GM12878 (cell line): ENCODE results near the gene B4GALT3. TPM values are rescaled to one million over a fixed set of nuclear protein-coding genes. Genes with fewer than 3 reads are reported as not detected.

Experiments
- ATAC-seq: fragments of 200-7000 bp; cut with Tn5 transposase; 3 replicates; pipeline ENCODE4 v1.9.1; 2020; ENCODE audit warnings: mild to moderate bottlenecking, moderate library complexity
- BruUV-seq: library from RNA; stranded (reverse); fragments of 400-500 nt; replicated peaks from 2 replicates; lab custom pipeline; 2021; lab: Mats Ljungman, UMichigan
- CTCF ChIA-PET: fragments of 300-600 bp; sonication (Branson Sonifier 250); formaldehyde crosslinking; extraction: SDS; loops from one replicate; lab custom pipeline; 2021; ENCODE audit warnings: inconsistent platforms; lab: Yijun Ruan, JAX
- POLR2A ChIA-PET: fragments of 350-600 bp; formaldehyde crosslinking; extraction: SDS; loops from one replicate; lab custom pipeline; 2021; ENCODE audit warnings: inconsistent platforms; lab: Charles Lee
- RAD21 ChIA-PET: fragments of 300-600 bp; sonication (Branson Sonifier 250); formaldehyde crosslinking; loops from one replicate; lab custom pipeline; 2023; ENCODE audit warnings: antibody characterized with exemption; ENCODE audit not compliant: unreplicated experiment; lab: Charles Lee
- SMC1A ChIA-PET: fragments of 300-600 bp; sonication (Branson Sonifier 250); formaldehyde crosslinking; loops from one replicate; lab custom pipeline; 2023; ENCODE audit not compliant: unreplicated experiment, uncharacterized antibody; lab: Charles Lee
- DNase-seq: peaks from one replicate; pipeline ENCODE4 v3.0.0-alpha.2; 2011; ENCODE audit warnings: low read depth, low spot score
- FAIRE-seq: peaks from 3 replicates; lab custom pipeline; 2011; peaks lifted over from hg19 to GRCh38; lab: Jason Lieb, UNC
- H2AFZ ChIP-seq: 2 replicates; pipeline ENCODE4 v1.6.0; 2011; ENCODE audit warnings: low read depth, low read length, control low read depth; ENCODE audit not compliant: control insufficient read depth
- H3K27ac ChIP-seq: 2 replicates; pipeline ENCODE4 v1.5.1; 2011; ENCODE audit warnings: control low read depth; ENCODE audit not compliant: control insufficient read depth, insufficient read depth
- H3K27me3 ChIP-seq, 2 experiments: replicated peaks in 1 of 2; 2 replicates each; pipeline versions ENCODE4 v1.6.0 to v1.6.1; 2011; ENCODE audit warnings: low read length in 1 of 2; ENCODE audit not compliant: control insufficient read depth in 2 of 2, insufficient read depth in 2 of 2
- H3K36me3 ChIP-seq, 2 experiments: 2 replicates each; pipeline ENCODE4 v1.5.1; 2011; ENCODE audit warnings: low read length in 1 of 2; ENCODE audit not compliant: control insufficient read depth in 2 of 2, insufficient read depth in 2 of 2
- H3K4me1 ChIP-seq: 2 replicates; pipeline ENCODE4 v1.6.1; 2011; ENCODE audit warnings: mild to moderate bottlenecking, low read length, moderate library complexity, mixed read lengths; ENCODE audit not compliant: control insufficient read depth, insufficient read depth
- H3K4me2 ChIP-seq: 2 replicates; pipeline ENCODE4 v1.6.0; 2011; ENCODE audit warnings: control low read depth; ENCODE audit not compliant: control insufficient read depth, insufficient read depth
- H3K4me3 ChIP-seq: fragments of 200-600 bp; sonication (generic); 2 replicates; pipeline ENCODE4 v1.5.1; 2016
- H3K79me2 ChIP-seq: 2 replicates; pipeline ENCODE4 v1.6.0; 2011; ENCODE audit warnings: low read length; ENCODE audit not compliant: control insufficient read depth, insufficient read depth
- H3K9ac ChIP-seq: 2 replicates; pipeline ENCODE4 v1.8.0; 2011; ENCODE audit warnings: low read length, control low read depth, mixed read lengths; ENCODE audit not compliant: control insufficient read depth, insufficient read depth
- H3K9me3 ChIP-seq: replicated peaks from 3 replicates; pipeline ENCODE4 v1.5.1; 2011; ENCODE audit warnings: mild to moderate bottlenecking, low read length; ENCODE audit not compliant: control insufficient read depth, insufficient read depth
- H4K20me1 ChIP-seq: 2 replicates; pipeline ENCODE4 v1.6.0; 2011; ENCODE audit not compliant: control insufficient read depth, insufficient read depth
- BHLHE40 ChIP-seq, 2 experiments: fragments of 450-650 bp in 1 of 2; IDR thresholded peaks; 2 replicates each; pipeline ENCODE4 v1.6.1; 2011 to 2017; ENCODE audit warnings: low read depth in 2 of 2, borderline replicate concordance in 1 of 2, improper control_type of control experiment in 1 of 2, low read length in 1 of 2, mild to moderate bottlenecking in 1 of 2
- EP300 ChIP-seq, 2 experiments: fragments of 150-350 bp in 1 of 2; IDR thresholded peaks; 2 replicates each; pipeline ENCODE4 v1.6.1; 2011 to 2012; ENCODE audit warnings: low read depth in 2 of 2, low read length in 2 of 2, borderline replicate concordance in 1 of 2, improper control_type of control experiment in 1 of 2, inconsistent platforms in 1 of 2; ENCODE audit not compliant: control insufficient read depth in 1 of 2
- ESRRA ChIP-seq: IDR thresholded peaks from 2 replicates; pipeline ENCODE4 v1.6.1; 2012; ENCODE audit warnings: mild to moderate bottlenecking, low read length, improper control_type of control experiment
- GATAD2B ChIP-seq: fragments of 450-650 bp; conservative IDR thresholded peaks from 2 replicates; pipeline ENCODE4 v1.6.1; 2017; ENCODE audit warnings: low read depth, mild to moderate bottlenecking, moderate library complexity
- HDGF ChIP-seq: fragments of 450-650 bp; IDR thresholded peaks from 2 replicates; pipeline ENCODE4 v1.6.1; 2016; ENCODE audit warnings: antibody characterized with exemption
- IKZF1 ChIP-seq: fragments of 450-650 bp; conservative IDR thresholded peaks from 2 replicates; pipeline ENCODE4 v1.6.1; 2017; ENCODE audit warnings: antibody characterized with exemption, mild to moderate bottlenecking
- IKZF2 ChIP-seq, 2 experiments: fragments of 450-650 bp; IDR thresholded peaks; 2 replicates each; pipeline ENCODE4 v1.6.1; 2017; ENCODE audit warnings: mild to moderate bottlenecking in 2 of 2, moderate library complexity in 2 of 2
- MTA2 ChIP-seq: fragments of 450-650 bp; IDR thresholded peaks from 2 replicates; pipeline ENCODE4 v1.6.1; 2016; ENCODE audit warnings: low read depth, mild to moderate bottlenecking, moderate library complexity
- MXI1 ChIP-seq: fragments of 150-350 bp; IDR thresholded peaks from 2 replicates; pipeline ENCODE4 v1.6.1; 2011; ENCODE audit warnings: low read depth, mild to moderate bottlenecking, inconsistent platforms, low read length, improper control_type of control experiment
- NBN ChIP-seq: fragments of 450-650 bp; IDR thresholded peaks from 2 replicates; pipeline ENCODE4 v1.6.1; 2016
- TCF3 ChIP-seq: IDR thresholded peaks from 2 replicates; pipeline ENCODE4 v1.6.1; 2012; ENCODE audit warnings: low read depth, mild to moderate bottlenecking, low read length, borderline replicate concordance; ENCODE audit not compliant: insufficient read depth
- WRNIP1 ChIP-seq: IDR thresholded peaks from 2 replicates; pipeline ENCODE4 v1.6.1; 2011; ENCODE audit warnings: low read depth, low read length, improper control_type of control experiment, borderline replicate concordance
- ZNF217 ChIP-seq: fragments of 450-650 bp; IDR thresholded peaks from 2 replicates; pipeline ENCODE4 v1.6.1; 2017; ENCODE audit warnings: antibody characterized with exemption, mild to moderate bottlenecking
- ZNF274 ChIP-seq: IDR thresholded peaks from one replicate; pipeline ENCODE4 v1.8.0; 2011; ENCODE audit not compliant: insufficient read length, insufficient read depth
- WGBS: methylation state at CpG from one replicate; pipeline ENCODE4 v1.1.6; 2016; ENCODE audit warnings: low lambda C conversion rate; ENCODE audit not compliant: insufficient replicate concordance, insufficient coverage; ENCODE audit errors: missing lambda C conversion rate; 5-methylcytosine and 5-hydroxymethylcytosine counted together
- in situ Hi-C: fragments of 300-500 bp; cut with MboI; formaldehyde crosslinking; loops from 9 replicates; pipeline ENCODE4 v1.14.3; 2018; ENCODE audit warnings: mixed read lengths
- intact Hi-C: fragments of 100-400 bp; cut with micrococcal nuclease; formaldehyde crosslinking; loops from one replicate; pipeline ENCODE4 v1.14.2; 2022; ENCODE audit not compliant: unreplicated experiment
- polyA plus RNA-seq, 11 experiments: library from polyadenylated mRNA; depleted of rRNA in 4 of 11; unstranded in 6 of 11; stranded (reverse) in 5 of 11; fragments of >200 nt; fragmentation: Nextera tagmentation in 4 of 11; fragmentation: Illumina TruSeq in 1 of 11; extraction: Ambion mirVana in 4 of 11; extraction: Trizol in 1 of 11; gene quantifications; 1 replicate in 1 of 11; 2 replicates in 10 of 11; pipeline versions ENCODE4 v1.2.1 to v1.2.3, GENCODE V29; 2011 to 2016; ENCODE audit warnings: inconsistent platforms in 2 of 11, missing spikeins in 2 of 11, low read depth in 1 of 11
- total RNA-seq, 4 experiments: library from RNA; depleted of rRNA in 3 of 4; stranded (reverse); fragments of >200 nt in 3 of 4; fragmentation: Illumina TruSeq in 1 of 4; extraction: Trizol in 1 of 4; gene quantifications; 2 replicates each; pipeline versions ENCODE4 v1.2.1 to v1.2.3, GENCODE V29; 2013 to 2021
- TF ChIP-seq, protein P1 (sequence below): fragments of 450-650 bp; IDR thresholded peaks from 2 replicates; pipeline ENCODE4 v1.6.1; 2016; ENCODE audit warnings: mild to moderate bottlenecking
- TF ChIP-seq, protein P2 (sequence below): fragments of 450-650 bp; IDR thresholded peaks from 2 replicates; pipeline ENCODE4 v1.6.1; 2017; ENCODE audit warnings: low read depth, mild to moderate bottlenecking, moderate library complexity

Gene B4GALT3
- total and polyA plus RNA-seq, 10 of the 15 experiments (the other 5 are each of a cell fraction or from before 2014, with no cell fraction given): 27.1 to 58.9 (median 42.6) TPM

DNA sequence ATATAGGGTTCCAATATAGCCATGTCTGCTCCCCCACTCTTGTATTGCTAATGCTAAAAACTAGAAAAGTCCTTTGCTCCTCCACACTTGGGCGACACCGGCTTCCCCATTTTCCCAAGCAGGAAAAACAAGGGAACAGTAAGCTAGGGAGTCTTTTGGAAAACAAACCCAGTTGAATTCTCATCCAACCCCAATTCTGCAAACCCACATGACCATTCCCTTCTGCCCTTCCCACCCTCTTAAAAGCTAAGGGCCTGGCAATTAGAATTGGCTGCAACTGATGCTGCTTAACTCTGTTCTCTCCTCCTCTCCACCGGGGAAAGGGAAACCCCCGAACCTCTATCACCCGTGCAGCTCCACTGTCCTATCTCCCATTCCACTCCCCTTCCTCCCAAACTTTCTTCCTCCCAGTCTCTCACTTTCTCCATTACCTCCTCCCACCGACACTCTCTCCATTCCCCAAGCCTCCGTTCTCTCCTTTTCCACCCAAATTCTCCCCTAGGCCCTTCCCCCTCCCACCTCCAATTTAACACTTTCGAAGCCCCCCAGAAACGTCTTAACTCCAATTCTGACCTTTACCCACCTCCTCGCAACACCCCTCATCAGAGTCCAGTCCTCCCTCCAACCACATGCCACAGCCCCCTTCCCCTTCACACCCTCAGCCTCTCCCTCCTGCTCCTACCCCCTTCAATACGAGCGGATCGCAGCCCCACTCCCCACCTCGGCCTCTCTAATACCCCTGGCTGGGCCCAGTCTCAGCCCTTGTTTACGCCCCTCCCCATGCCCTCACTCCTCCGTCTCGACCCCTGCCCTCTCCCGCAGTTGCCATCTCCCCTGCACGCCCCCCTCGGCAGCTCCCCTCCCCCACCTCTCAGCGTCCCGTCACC, 45.5 kb downstream of the B4GALT3 start:
- no TSS peak for BruUV-seq
- Histone ChIP-seq H4K20me1 (no peaks in the 10 kb centered on the region; the same call in 1 of the 2 replicates), H2AFZ (peak overlapping the region; percentile 54), H3K27ac (peak overlapping the region; percentile 79), H3K9me3 (no peaks in the 10 kb centered on the region), H3K4me3 (peak overlapping the region; percentile 93), H3K4me2 (peak overlapping the region; percentile 73), H3K4me1 (peaks cover 3% of the 10 kb centered on the region), H3K27me3 (no peaks in the 10 kb centered on the region), H3K9ac (peak overlapping the region; percentile 94), H3K79me2 (peaks cover 47% of the 10 kb centered on the region), H3K36me3 (peaks cover 0 to 14% of the 10 kb centered on the region in 2 experiments; a peak in 2 of 4 replicates)
- ChIA-PET POLR2A (interaction anchor here (0.6 to 3.7 kb wide), 8 partner anchors 14 to 207 kb away, joined by 4 to 24 read pairs (median 7); partner anchors contain the start of genes ARHGAP30, NIT1, PFDN2 and PPOX), SMC1A (interaction anchor here (0.9 to 1.9 kb wide), 8 partner anchors 10 to 118 kb away, joined by 3 to 5 read pairs (median 4); no protein-coding TSS in a partner anchor), CTCF (interaction anchor here (0.7 to 2.8 kb wide), 12 partner anchors 14 to 404 kb away, joined by 3 to 14 read pairs (median 4); partner anchors contain the start of genes NIT1, PFDN2 and PPOX), RAD21 (interaction anchor here (0.9 to 2.7 kb wide), 10 partner anchors 13 to 134 kb away, joined by 3 to 11 read pairs (median 5); partner anchors contain the start of genes ARHGAP30, KLHDC9, NIT1 and PFDN2)
- 11% methylated on average over 18 of the region's 22 CpGs for WGBS
- TF ChIP-seq HDGF (peak; percentile 94), ZNF274 (no peak), EP300 (IDR thresholded peaks at IDR 0.05; ENCODE audit: borderline replicate concordance in 1 of 2, control insufficient read depth in 1 of 2, low read depth in 2 of 2, low read length in 2 of 2) (no peak), IKZF2 (IDR thresholded peaks at IDR 0.05) (peak; percentile 53 to 61; a peak in 3 of 4 replicates), NBN (peak; percentile 89), IKZF1 (peak; percentile 12), ESRRA (no peak), MXI1 (0 out of 2 replicates have a peak, but pooled peaks have one; percentile 25), MTA2 (peak; percentile 37; the same call in 1 of the 2 replicates), TCF3 (0 out of 2 replicates have a peak, but pooled peaks have one; percentile 2), BHLHE40 (IDR thresholded peaks at IDR 0.05; ENCODE audit: borderline replicate concordance in 1 of 2, low read depth in 2 of 2, low read length in 1 of 2) (peak in 1 of 2 experiments; percentile 53; a peak in 2 of 4 replicates), WRNIP1 (0 out of 2 replicates have a peak, but pooled peaks have one; percentile 64), GATAD2B (no peak), ZNF217 (no peak)
- TF ChIP-seq, protein P1, sequence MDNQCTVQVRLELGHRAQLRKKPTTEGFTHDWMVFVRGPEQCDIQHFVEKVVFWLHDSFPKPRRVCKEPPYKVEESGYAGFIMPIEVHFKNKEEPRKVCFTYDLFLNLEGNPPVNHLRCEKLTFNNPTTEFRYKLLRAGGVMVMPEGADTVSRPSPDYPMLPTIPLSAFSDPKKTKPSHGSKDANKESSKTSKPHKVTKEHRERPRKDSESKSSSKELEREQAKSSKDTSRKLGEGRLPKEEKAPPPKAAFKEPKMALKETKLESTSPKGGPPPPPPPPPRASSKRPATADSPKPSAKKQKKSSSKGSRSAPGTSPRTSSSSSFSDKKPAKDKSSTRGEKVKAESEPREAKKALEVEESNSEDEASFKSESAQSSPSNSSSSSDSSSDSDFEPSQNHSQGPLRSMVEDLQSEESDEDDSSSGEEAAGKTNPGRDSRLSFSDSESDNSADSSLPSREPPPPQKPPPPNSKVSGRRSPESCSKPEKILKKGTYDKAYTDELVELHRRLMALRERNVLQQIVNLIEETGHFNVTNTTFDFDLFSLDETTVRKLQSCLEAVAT: peak; percentile 73
- TF ChIP-seq, protein P2, sequence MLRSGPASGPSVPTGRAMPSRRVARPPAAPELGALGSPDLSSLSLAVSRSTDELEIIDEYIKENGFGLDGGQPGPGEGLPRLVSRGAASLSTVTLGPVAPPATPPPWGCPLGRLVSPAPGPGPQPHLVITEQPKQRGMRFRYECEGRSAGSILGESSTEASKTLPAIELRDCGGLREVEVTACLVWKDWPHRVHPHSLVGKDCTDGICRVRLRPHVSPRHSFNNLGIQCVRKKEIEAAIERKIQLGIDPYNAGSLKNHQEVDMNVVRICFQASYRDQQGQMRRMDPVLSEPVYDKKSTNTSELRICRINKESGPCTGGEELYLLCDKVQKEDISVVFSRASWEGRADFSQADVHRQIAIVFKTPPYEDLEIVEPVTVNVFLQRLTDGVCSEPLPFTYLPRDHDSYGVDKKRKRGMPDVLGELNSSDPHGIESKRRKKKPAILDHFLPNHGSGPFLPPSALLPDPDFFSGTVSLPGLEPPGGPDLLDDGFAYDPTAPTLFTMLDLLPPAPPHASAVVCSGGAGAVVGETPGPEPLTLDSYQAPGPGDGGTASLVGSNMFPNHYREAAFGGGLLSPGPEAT: peak; percentile 42; the same call in 1 of the 2 replicates
- intact Hi-C loops: loop anchor here (2.0 kb wide), 1 partner anchor 61 kb away; no protein-coding TSS in a partner anchor
- ATAC-seq: peak; percentile 12; the same call in 2 of the 3 replicates
- FAIRE-seq: no peak
- in situ Hi-C loops: no loop called here
- DNase-seq: no peak
